Measurements from ENCODE around the gene RWDD1.
"Not testable (repeated sequence)": the region's sequence is repeated elsewhere in the genome, so short reads cannot be mapped to it uniquely, and the experiment has no call there.

The RWDD1 gene

GRCh38 chr6:116561377-116562018 is 9.8 kb upstream of the RWDD1 start:
- peak; percentile 1 for DNase-seq

GRCh38 chr6:116562019-116562403 is 9.3 kb upstream of the RWDD1 start:
- no peak for DNase-seq

- no peak for DNase-seq
Observed at GRCh38 chr6:116562614-116563013, 8.7 kb upstream of the RWDD1 start.

GRCh38 chr6:116563830-116564229 is 7.5 kb upstream of the RWDD1 start:
- DNase-seq, result no peak

GRCh38 chr6:116564311-116564710 is 7.0 kb upstream of the RWDD1 start:
- DNase-seq, result no peak

- DNase-seq, result no peak
Observed at GRCh38 chr6:116564921-116565872, 6.1 kb upstream of the RWDD1 start.

GRCh38 chr6:116568111-116568510 is 3.2 kb upstream of the RWDD1 start:
- DNase-seq, result no peak

GRCh38 chr6:116568821-116569755 is 2.2 kb upstream of the RWDD1 start:
- no peak for DNase-seq

GRCh38 chr6:116571683-116572000 is 338 bp downstream of the RWDD1 start:
- no peak for DNase-seq

- no peak for DNase-seq
Observed at GRCh38 chr6:116572162-116572561, 858 bp downstream of the RWDD1 start.

- no peak for DNase-seq
Observed at GRCh38 chr6:116575227-116575626, 3.9 kb downstream of the RWDD1 start.

GRCh38 chr6:116577486-116577885 is 6.2 kb downstream of the RWDD1 start:
- DNase-seq, result no peak

- DNase-seq, result no peak
Observed at GRCh38 chr6:116578335-116578734, 7.0 kb downstream of the RWDD1 start.

- DNase-seq, result no peak
Observed at GRCh38 chr6:116579143-116579542, 7.8 kb downstream of the RWDD1 start.

GRCh38 chr6:116580198-116580597 is 8.9 kb downstream of the RWDD1 start:
- DNase-seq, result no peak

GRCh38 chr6:116586276-116586675 is 15.0 kb downstream of the RWDD1 start:
- no peak for DNase-seq

GRCh38 chr6:116586738-116587137 is 15.4 kb downstream of the RWDD1 start:
- no peak for DNase-seq

- no peak for DNase-seq
Observed at GRCh38 chr6:116595247-116595646, 23.9 kb downstream of the RWDD1 start.

- DNase-seq, result no peak
Observed at GRCh38 chr6:116596815-116597214, 25.5 kb downstream of the RWDD1 start.

- DNase-seq, result not testable (repeated sequence)
Observed at GRCh38 chr6:116603916-116604315, 32.6 kb downstream of the RWDD1 start.

- DNase-seq, result not testable (repeated sequence)
Observed at GRCh38 chr6:116604868-116605267, 33.6 kb downstream of the RWDD1 start.

GRCh38 chr6:116605935-116606334 is 34.6 kb downstream of the RWDD1 start:
- no peak for DNase-seq

- DNase-seq, result no peak
Observed at GRCh38 chr6:116611056-116611455, 39.8 kb downstream of the RWDD1 start.

Measured in NCI-H1092 (cell line).